GM06990 (cell line): ENCODE results near the gene SRSF6.

ENCODE experiments used
- DNase-seq: peaks from one replicate; pipeline ENCODE4 v3.0.0-alpha.2; 2011; ENCODE audit not compliant: insufficient read length; ENCODE audit errors: extremely low read depth
- H3K27me3 ChIP-seq: replicated peaks from 2 replicates; pipeline ENCODE4 v1.6.0; 2011; ENCODE audit warnings: low read length; ENCODE audit not compliant: control insufficient read depth, insufficient read depth
- H3K36me3 ChIP-seq: 2 replicates; pipeline ENCODE4 v1.5.1; 2011; ENCODE audit warnings: low read length; ENCODE audit not compliant: control insufficient read depth, insufficient read depth
- H3K4me3 ChIP-seq: replicated peaks from 2 replicates; pipeline ENCODE4 v1.5.1; 2011; ENCODE audit warnings: low read depth, mild to moderate bottlenecking, control low read depth, low read length
- CTCF ChIP-seq: IDR thresholded peaks from 2 replicates; pipeline ENCODE4 v1.5.1; 2011; ENCODE audit warnings: low read length, control low read depth, mild to moderate bottlenecking, inconsistent platforms; ENCODE audit not compliant: insufficient read depth, poor library complexity, severe bottlenecking

SRSF6 gene

GRCh38 chr20:43464219-43464790, 6.6 kb downstream of the SRSF6 start:
- no peak overlapping the region for H3K4me3 ChIP-seq
- TF ChIP-seq CTCF, result no peak
- peaks cover 7% of the 10 kb centered on the region for H3K36me3 ChIP-seq
- DNase-seq, result no peak
- H3K27me3 ChIP-seq, result no peaks in the 10 kb centered on the region

GRCh38 chr20:43465625-43465943, 7.9 kb downstream of the SRSF6 start:
- H3K4me3 ChIP-seq, result no peak overlapping the region
- TF ChIP-seq CTCF, result no peak
- peaks cover 8% of the 10 kb centered on the region for H3K36me3 ChIP-seq
- no peak for DNase-seq
- H3K27me3 ChIP-seq, result no peaks in the 10 kb centered on the region

GRCh38 chr20:43467589-43467988, 9.9 kb downstream of the SRSF6 start:
- DNase-seq, result no peak
- H3K27me3 ChIP-seq, result no peaks in the 10 kb centered on the region
- no peak for TF ChIP-seq CTCF
- H3K36me3 ChIP-seq, result peaks cover 2% of the 10 kb centered on the region
- H3K4me3 ChIP-seq, result no peak overlapping the region

- DNase-seq, result no peak
- H3K27me3 ChIP-seq, result no peaks in the 10 kb centered on the region
- H3K36me3 ChIP-seq, result peaks cover 2% of the 10 kb centered on the region
- no peak overlapping the region for H3K4me3 ChIP-seq
- no peak for TF ChIP-seq CTCF
Measured at GRCh38 chr20:43472671-43473380, 15.1 kb downstream of the SRSF6 start.

- no peak overlapping the region for H3K4me3 ChIP-seq
- H3K27me3 ChIP-seq, result no peaks in the 10 kb centered on the region
- H3K36me3 ChIP-seq, result peaks cover 2% of the 10 kb centered on the region
- DNase-seq, result no peak
- TF ChIP-seq CTCF, result no peak
Measured at GRCh38 chr20:43473381-43473704, 15.6 kb downstream of the SRSF6 start.

- H3K36me3 ChIP-seq, result no peaks in the 10 kb centered on the region
- H3K4me3 ChIP-seq, result no peak overlapping the region
- DNase-seq, result no peak
- no peaks in the 10 kb centered on the region for H3K27me3 ChIP-seq
- no peak for TF ChIP-seq CTCF
Measured at GRCh38 chr20:43477193-43477592, 19.5 kb downstream of the SRSF6 start.
